GM18498 (cell line): ENCODE results near the gene RAB6B.

Source experiments
- ATAC-seq: cut with Tn5 transposase; IDR thresholded peaks from one replicate; pipeline ENCODE4 v1.9.1; 2021; ENCODE audit warnings: mild to moderate bottlenecking, moderate library complexity; ENCODE audit not compliant: unreplicated experiment

The RAB6B gene

DNA sequence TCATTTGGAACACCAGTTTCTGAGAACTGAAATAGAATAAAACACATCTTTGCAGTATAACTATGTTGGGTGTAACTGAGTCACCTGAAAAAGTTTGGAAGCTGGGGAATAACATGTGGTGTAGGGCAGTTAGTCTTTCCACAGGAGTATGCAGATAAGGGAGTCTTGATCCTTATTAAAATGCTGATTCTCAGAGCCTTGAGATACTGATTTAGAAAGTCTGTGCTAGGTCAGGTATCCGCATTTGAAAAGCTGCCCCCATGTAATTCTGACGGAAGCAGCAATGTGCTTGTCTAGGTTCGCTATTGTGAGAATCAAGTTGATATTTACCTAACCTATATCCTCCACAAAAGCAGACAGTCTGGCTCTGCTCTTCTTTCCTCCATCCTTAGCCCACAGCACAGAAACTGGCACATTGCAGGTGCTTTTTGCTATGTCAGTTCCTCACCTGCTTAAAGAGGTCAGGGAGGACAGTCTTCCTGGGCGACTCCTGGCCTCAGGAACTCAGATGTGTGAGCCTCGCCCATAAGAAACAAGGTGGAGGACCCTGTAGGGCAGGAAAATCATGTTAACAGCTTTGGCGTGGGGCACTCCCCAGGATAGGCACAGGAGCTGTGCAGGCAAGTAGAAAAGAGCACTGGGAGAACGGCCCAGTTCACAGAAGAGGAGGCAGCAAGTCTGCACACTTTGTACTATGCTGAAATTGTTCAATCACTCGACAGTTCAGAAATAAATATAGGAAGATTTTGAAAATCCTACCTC, 117.7 kb downstream of the RAB6B start:
- ATAC-seq = no peak

DNA sequence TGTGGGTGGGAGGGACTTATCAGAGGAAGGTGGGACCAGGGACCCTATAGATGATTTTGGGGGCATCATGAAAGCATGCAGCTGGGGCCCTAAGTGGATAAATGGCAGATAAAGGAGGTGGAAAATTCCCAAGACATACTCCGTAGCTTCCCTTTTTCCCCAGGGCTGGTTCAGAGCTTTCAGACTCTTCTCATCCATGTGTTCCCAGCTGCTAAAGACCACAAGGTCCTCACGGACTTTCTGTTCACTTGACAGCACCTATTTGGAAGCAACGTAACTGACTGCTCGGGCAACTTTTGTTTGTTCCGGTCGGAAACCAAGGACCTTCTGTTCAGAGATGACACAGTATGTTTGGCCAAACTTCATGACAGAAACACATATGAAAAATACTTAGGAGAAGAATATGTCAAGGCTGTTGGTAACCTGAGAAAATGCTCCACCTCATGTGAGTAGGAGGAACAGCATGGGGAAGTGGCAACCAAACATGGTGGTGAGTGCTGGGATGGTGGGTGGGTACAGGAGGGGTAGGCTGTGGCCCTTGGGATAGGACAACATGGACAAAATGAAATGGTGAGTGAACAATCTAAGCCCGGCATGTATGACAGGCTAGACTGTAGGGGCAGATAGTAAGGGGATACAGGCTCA, 118.8 kb downstream of the RAB6B start:
- no peak for ATAC-seq

DNA sequence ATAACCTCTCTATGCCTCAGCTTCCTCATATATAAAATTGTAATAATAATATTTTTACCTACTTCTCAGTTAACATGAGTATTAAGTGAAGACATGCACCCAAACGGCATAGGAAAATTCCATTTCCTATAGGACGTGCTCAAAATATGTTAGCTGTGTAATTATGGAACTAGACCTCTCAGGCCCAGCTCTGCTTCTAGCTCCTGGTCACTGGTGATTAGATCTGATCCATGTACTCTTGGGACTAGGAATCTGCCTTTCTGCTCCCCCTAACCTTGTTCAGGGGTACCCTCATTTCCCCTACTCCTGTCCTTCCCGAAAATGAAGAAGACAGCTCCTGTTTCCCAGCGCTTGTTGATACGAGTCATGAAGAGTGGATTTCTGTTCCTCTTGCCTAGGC, 119.8 kb downstream of the RAB6B start:
- ATAC-seq = no peak

DNA sequence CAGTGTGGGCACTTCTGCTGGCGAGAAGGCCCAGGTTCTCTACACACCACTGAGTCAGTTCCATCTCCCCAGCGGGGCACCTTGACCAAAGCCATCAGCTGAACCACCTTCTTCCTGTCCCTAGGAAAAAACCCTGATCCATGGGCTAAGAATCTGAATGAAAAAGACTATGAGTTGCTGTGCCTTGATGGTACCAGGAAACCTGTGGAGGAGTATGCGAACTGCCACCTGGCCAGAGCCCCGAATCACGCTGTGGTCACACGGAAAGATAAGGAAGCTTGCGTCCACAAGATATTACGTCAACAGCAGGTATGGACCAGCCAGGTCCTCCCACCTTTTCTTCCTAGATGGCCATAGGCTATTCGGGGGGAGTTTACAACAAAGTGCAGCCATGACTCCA, 120.4 kb downstream of the RAB6B start:
- no peak for ATAC-seq
